ENCODE data around the gene CACNA1D. TPM values are rescaled to one million over a fixed set of nuclear protein-coding genes. Genes with fewer than 3 reads are reported as not detected.

CACNA1D gene
- total RNA-seq, 2 experiments from 2014 or later = not detected

DNA sequence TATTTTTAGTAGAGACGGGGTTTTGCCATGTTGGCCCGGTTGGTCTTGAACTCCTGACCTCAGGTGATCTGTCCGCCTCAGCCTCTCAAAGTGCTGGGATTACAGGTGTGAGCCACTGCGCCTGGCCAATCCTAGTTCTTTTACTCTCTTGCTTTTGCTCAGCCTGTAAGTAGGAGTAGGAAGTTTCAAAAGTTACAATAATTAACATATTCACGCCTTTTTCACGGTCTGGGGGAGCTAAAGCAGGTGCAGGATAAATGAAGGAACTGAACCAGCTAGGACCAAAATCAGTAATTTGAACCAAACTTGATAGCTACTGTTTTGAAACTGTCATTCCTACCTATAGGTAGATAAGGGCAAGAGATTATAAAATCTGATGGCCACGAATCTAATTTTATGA, 98.5 kb downstream of the CACNA1D start:
- H3K4me1 Mint-ChIP-seq (ENCODE audit: low read depth) = peaks cover 5% of the 10 kb centered on the region
- no peaks in the 10 kb centered on the region for H3K9me3 Mint-ChIP-seq
- no peak overlapping the region for H3K4me3 Mint-ChIP-seq
- CTCF ChIA-PET = no interaction called here
- no peaks in the 10 kb centered on the region for H3K36me3 Mint-ChIP-seq (ENCODE audit: low read depth)
- DNase-seq = no peak
- H3K27me3 Mint-ChIP-seq (ENCODE audit: low read depth) = no peaks in the 10 kb centered on the region
- intact Hi-C loops (cut with micrococcal nuclease) = no loop called here
- no peak overlapping the region for H3K27ac Mint-ChIP-seq

DNA sequence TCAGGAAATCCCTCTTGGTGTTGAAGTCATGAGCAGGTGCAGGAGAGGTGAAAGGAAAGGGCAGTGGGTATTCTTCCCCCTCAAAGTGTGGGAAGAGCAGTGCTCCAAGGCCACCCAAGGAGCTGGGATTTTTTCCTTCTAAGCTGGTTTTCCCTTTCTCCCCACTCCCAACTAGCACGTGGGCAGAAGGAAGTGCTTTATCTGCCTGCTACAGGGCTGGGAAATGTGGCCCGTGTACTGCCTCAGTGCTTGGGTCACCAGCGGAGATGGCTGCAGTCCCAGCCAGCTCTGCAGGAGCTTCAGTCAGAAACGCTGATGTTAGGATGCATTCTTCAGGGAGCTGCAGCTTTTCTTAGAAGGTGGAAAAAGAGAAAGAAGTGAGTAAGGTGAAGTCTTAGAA, 99.2 kb downstream of the CACNA1D start:
- Mint-ChIP-seq H3K27me3 (ENCODE audit: low read depth) (no peaks in the 10 kb centered on the region), H3K9me3 (no peaks in the 10 kb centered on the region), H3K4me3 (no peak overlapping the region), H3K36me3 (ENCODE audit: low read depth) (no peaks in the 10 kb centered on the region), H3K4me1 (ENCODE audit: low read depth) (peaks cover 6% of the 10 kb centered on the region), H3K27ac (no peak overlapping the region)
- intact Hi-C loops (cut with micrococcal nuclease) = no loop called here
- CTCF ChIA-PET = no interaction called here
- DNase-seq = no peak

DNA sequence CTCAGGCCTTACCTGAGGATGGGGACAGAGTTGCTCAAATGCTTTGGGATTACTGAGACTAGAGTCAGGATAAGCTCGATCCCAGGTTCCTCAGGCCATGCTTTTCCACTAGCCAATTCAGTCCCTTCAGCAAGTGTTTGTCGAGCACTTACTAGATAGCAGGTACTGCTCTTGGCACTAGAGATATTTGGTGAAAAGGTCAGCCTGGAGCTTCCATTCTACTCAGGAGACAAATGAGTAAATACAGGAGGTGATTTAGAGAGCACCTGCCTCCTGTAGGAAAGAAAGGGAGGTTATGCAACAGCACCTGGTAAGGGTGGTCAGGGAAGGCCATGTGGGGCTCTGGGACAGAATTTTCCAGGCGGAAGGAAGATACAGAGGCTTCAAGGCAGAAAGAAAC, 99.9 kb downstream of the CACNA1D start:
- Mint-ChIP-seq H3K9me3 (no peaks in the 10 kb centered on the region), H3K4me3 (no peak overlapping the region), H3K27ac (no peak overlapping the region), H3K27me3 (ENCODE audit: low read depth) (no peaks in the 10 kb centered on the region), H3K36me3 (ENCODE audit: low read depth) (no peaks in the 10 kb centered on the region), H3K4me1 (ENCODE audit: low read depth) (peaks cover 6% of the 10 kb centered on the region)
- no peak for DNase-seq
- CTCF ChIA-PET = no interaction called here
- intact Hi-C loops (cut with micrococcal nuclease) = no loop called here

DNA sequence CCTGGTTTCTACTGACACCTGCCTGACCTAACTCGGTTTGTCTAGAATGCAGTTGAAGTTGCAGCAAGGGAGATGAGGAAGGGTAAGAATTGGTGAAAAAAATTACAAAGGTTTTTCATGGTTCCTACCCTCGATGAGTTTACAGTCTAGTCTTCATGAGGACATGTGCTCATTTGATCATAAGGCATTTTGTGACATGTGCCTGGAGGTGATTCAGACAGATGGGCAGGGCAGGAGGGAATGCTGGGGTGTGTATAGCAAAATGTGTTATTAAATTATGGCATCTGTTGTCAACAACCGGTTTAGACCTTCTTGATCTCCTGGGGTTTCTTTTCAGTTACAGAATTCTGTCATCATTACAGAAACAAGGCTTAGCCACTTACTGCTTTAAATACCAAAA, 101.2 kb downstream of the CACNA1D start:
- no peak overlapping the region for H3K27ac Mint-ChIP-seq
- peaks cover 6% of the 10 kb centered on the region for H3K4me1 Mint-ChIP-seq (ENCODE audit: low read depth)
- no peaks in the 10 kb centered on the region for H3K27me3 Mint-ChIP-seq (ENCODE audit: low read depth)
- intact Hi-C loops (cut with micrococcal nuclease) = no loop called here
- no peaks in the 10 kb centered on the region for H3K36me3 Mint-ChIP-seq (ENCODE audit: low read depth)
- no peaks in the 10 kb centered on the region for H3K9me3 Mint-ChIP-seq
- no peak for DNase-seq
- H3K4me3 Mint-ChIP-seq = no peak overlapping the region
- CTCF ChIA-PET = no interaction called here

DNA sequence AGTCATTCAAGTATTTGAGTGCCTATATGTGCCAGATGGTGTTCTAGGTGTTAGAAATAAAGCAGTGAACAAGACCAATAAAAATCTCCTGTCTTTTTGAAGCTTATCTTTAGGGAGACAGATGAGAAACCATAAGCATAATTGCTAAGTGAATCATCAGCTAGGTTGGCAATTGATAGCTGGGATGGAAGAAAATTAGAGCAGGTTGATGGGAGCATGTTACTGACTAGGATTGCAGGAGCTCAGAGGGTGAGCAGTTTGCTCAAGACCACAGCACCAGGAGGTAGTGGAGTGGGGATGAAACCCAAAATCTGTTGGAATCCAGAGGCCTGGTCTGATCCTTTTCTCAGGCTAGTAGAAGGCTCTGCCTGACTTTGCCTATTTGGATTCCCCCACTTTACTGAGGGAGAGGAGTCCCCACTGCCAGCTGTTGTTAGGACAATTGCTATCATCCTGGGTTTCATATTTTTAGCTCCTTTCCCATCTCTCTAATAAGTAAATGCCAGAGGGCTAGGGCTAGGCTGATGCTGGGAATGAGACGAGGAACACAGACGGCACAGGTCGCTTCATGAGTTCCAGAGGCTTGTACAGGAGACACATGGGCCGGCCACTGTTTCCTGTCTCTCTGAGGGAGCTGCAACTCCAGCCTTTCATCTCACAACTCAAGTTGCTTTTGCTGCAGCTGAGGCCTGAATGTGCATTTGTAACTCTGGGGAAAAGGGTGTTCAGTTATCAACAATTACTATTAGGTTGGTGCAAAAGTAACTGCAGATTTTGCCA, 102.9 kb downstream of the CACNA1D start:
- peaks cover 6% of the 10 kb centered on the region for H3K4me1 Mint-ChIP-seq (ENCODE audit: low read depth)
- H3K27me3 Mint-ChIP-seq (ENCODE audit: low read depth) = no peaks in the 10 kb centered on the region
- CTCF ChIA-PET = no interaction called here
- DNase-seq = peak; percentile 14
- no peak overlapping the region for H3K4me3 Mint-ChIP-seq
- intact Hi-C loops (cut with micrococcal nuclease) = no loop called here
- H3K36me3 Mint-ChIP-seq (ENCODE audit: low read depth) = no peaks in the 10 kb centered on the region
- no peak overlapping the region for H3K27ac Mint-ChIP-seq
- H3K9me3 Mint-ChIP-seq = no peaks in the 10 kb centered on the region

DNA sequence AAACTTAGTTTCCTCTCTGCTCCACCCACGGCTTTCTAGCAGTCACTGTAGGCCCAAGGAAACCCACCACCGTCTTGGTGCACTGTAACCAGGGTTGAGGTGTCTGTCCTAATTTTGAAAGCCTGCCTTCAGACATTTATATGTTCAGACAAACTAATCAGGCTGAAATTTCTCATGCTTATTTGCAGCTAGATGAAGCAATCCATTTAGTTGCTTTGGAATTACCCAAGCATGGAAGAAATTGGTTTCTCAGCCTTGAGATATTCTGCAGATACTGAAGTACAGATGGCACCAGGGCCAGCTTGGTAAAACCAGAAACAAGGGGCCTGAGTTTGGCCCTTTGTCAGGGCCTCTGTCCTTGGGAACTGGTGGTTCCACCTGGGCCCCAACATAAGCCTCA, 105.4 kb downstream of the CACNA1D start:
- intact Hi-C loops (cut with micrococcal nuclease) = no loop called here
- Mint-ChIP-seq H3K27me3 (ENCODE audit: low read depth) (no peaks in the 10 kb centered on the region), H3K9me3 (no peaks in the 10 kb centered on the region), H3K27ac (no peak overlapping the region), H3K4me1 (ENCODE audit: low read depth) (peaks cover 6% of the 10 kb centered on the region), H3K4me3 (no peak overlapping the region), H3K36me3 (ENCODE audit: low read depth) (no peaks in the 10 kb centered on the region)
- no peak for DNase-seq
- CTCF ChIA-PET = interaction anchor here (1.1 kb wide), 1 partner anchor 225 kb away, joined by 3 read pairs; no protein-coding TSS in a partner anchor

DNA sequence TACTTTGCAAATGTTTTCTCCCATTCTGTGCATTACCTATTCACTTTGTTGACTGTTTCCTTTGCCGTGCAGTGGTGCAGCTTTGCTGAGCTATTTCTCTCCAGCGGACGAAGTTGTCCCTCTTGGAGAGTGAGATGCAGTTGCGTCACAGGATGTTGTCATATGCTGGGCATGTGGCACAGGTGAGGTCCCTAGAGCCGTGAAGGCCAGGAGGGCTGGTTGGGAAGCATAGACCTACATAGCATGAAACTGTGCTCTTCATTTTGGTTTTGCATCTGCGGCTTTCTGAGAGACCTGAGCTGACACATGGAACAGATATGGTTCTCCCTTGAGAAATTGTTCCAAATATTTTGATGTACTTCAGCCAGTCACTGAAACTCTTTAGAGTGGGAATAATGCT, 108.5 kb downstream of the CACNA1D start:
- no peak overlapping the region for H3K4me3 Mint-ChIP-seq
- no peak overlapping the region for H3K27ac Mint-ChIP-seq
- H3K36me3 Mint-ChIP-seq (ENCODE audit: low read depth) = no peaks in the 10 kb centered on the region
- H3K27me3 Mint-ChIP-seq (ENCODE audit: low read depth) = peaks cover 4% of the 10 kb centered on the region
- CTCF ChIA-PET = no interaction called here
- peaks cover 4% of the 10 kb centered on the region for H3K9me3 Mint-ChIP-seq
- DNase-seq = no peak
- intact Hi-C loops (cut with micrococcal nuclease) = no loop called here
- H3K4me1 Mint-ChIP-seq (ENCODE audit: low read depth) = peaks cover under 1% of the 10 kb centered on the region

DNA sequence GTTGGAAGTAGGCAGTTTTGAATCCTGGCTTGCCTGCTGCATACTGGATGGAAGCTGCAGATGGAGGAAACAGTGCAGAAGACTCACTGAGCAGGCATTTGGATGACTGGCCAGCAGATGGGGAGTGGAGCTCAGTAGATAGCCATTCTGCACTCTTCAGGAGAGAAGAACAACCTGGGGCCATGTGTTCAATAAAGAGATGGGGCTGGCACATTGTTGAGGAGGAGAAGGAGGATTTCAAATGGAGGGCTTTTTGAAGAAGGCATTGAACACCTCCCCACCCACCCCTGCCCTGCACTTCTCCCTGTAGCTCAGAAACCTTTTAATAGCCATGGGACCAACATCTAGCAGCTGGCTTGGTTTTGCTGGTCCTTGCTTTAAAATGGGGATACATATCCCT, 109.8 kb downstream of the CACNA1D start:
- DNase-seq = no peak
- Mint-ChIP-seq H3K4me1 (ENCODE audit: low read depth) (no peaks in the 10 kb centered on the region), H3K27ac (no peak overlapping the region), H3K36me3 (ENCODE audit: low read depth) (no peaks in the 10 kb centered on the region), H3K9me3 (peaks cover 6% of the 10 kb centered on the region), H3K4me3 (no peak overlapping the region), H3K27me3 (ENCODE audit: low read depth) (peaks cover 4% of the 10 kb centered on the region)
- intact Hi-C loops (cut with micrococcal nuclease) = no loop called here
- CTCF ChIA-PET = no interaction called here

GRCh38 chr3:53606793-53607192, 112.4 kb downstream of the CACNA1D start:
- no peak for DNase-seq
- CTCF ChIA-PET = no interaction called here
- Mint-ChIP-seq H3K9me3 (peaks cover 6% of the 10 kb centered on the region), H3K36me3 (ENCODE audit: low read depth) (no peaks in the 10 kb centered on the region), H3K4me1 (ENCODE audit: low read depth) (no peaks in the 10 kb centered on the region), H3K4me3 (no peak overlapping the region), H3K27me3 (ENCODE audit: low read depth) (peaks cover 4% of the 10 kb centered on the region), H3K27ac (no peak overlapping the region)
- intact Hi-C loops (cut with micrococcal nuclease) = no loop called here

- Mint-ChIP-seq H3K9me3 (peaks cover 2% of the 10 kb centered on the region), H3K4me1 (ENCODE audit: low read depth) (no peaks in the 10 kb centered on the region), H3K27me3 (ENCODE audit: low read depth) (peaks cover 6% of the 10 kb centered on the region), H3K4me3 (no peak overlapping the region), H3K36me3 (ENCODE audit: low read depth) (no peaks in the 10 kb centered on the region), H3K27ac (no peak overlapping the region)
- DNase-seq = no peak
- intact Hi-C loops (cut with micrococcal nuclease) = no loop called here
- CTCF ChIA-PET = no interaction called here
Measured at GRCh38 chr3:53612508-53612907, 118.1 kb downstream of the CACNA1D start.

- no peak for DNase-seq
- no peak overlapping the region for H3K4me3 Mint-ChIP-seq
- H3K9me3 Mint-ChIP-seq = peaks cover 2% of the 10 kb centered on the region
- H3K36me3 Mint-ChIP-seq (ENCODE audit: low read depth) = no peaks in the 10 kb centered on the region
- H3K27me3 Mint-ChIP-seq (ENCODE audit: low read depth) = peaks cover 6% of the 10 kb centered on the region
- H3K4me1 Mint-ChIP-seq (ENCODE audit: low read depth) = no peaks in the 10 kb centered on the region
- no peak overlapping the region for H3K27ac Mint-ChIP-seq
- CTCF ChIA-PET = no interaction called here
- intact Hi-C loops (cut with micrococcal nuclease) = no loop called here
Measured at GRCh38 chr3:53613125-53613524, 118.7 kb downstream of the CACNA1D start.

DNA sequence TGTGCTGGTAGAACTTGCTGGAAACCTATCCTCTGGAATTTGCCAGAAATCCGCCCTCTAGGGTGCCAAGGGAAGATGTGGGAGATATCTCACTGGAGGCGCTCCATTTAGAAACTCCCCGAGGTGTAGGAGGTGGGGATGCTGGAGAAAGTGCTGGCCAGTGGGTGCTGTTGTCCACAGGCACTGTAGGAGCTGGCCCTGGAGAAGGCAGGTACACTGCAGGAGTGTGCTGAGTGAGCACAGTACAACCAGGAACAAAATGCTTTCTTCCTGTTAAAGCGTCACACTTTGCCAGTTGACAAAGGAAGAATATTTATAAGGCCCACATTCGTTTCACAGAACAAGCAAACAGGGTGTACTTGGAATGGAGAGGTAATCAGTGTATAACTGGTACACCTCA, 119.9 kb downstream of the CACNA1D start:
- no peak overlapping the region for H3K4me3 Mint-ChIP-seq

DNA sequence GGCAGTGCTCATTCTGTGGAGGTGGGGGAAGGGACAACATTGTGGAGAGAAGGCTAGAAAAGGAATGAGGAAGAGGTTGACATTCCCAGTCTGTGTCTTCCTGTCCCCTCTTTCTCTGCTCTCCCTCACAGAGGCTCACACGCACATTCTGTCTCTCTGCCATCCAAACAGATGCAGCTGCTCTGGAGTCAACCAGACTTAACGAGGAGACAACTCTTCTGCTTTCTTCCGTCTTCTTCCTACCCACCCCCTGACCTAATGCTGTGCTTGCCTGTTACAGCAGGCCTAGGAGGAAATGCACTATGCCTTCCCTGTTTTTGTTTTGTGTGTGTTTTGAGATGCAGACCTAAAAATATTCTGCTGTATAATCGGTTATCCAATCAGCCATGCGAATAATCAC, 121.9 kb downstream of the CACNA1D start:
- no peaks in the 10 kb centered on the region for H3K36me3 Mint-ChIP-seq (ENCODE audit: low read depth)
- no peaks in the 10 kb centered on the region for H3K9me3 Mint-ChIP-seq
- no peaks in the 10 kb centered on the region for H3K4me1 Mint-ChIP-seq (ENCODE audit: low read depth)
- DNase-seq = no peak
- CTCF ChIA-PET = no interaction called here
- H3K4me3 Mint-ChIP-seq = no peak overlapping the region
- intact Hi-C loops (cut with micrococcal nuclease) = no loop called here
- H3K27me3 Mint-ChIP-seq (ENCODE audit: low read depth) = peaks cover 14% of the 10 kb centered on the region
- H3K27ac Mint-ChIP-seq = no peak overlapping the region

More for the DNA sequence above, 119.9 kb downstream of the CACNA1D start:
- CTCF ChIA-PET = no interaction called here
- Mint-ChIP-seq H3K36me3 (ENCODE audit: low read depth) (no peaks in the 10 kb centered on the region), H3K27ac (no peak overlapping the region), H3K4me1 (ENCODE audit: low read depth) (no peaks in the 10 kb centered on the region), H3K9me3 (no peaks in the 10 kb centered on the region), H3K27me3 (ENCODE audit: low read depth) (peaks cover 12% of the 10 kb centered on the region)
- intact Hi-C loops (cut with micrococcal nuclease) = no loop called here
- DNase-seq = no peak
